Uterus (tissue), 2 donors: ENCODE data around the gene HDLBP.

ENCODE experiments used
- CTCF ChIP-seq, 4 experiments: fragments of 200-600 bp in 2 of 4; fragments of 450-650 bp in 2 of 4; sonication (generic) in 2 of 4; IDR thresholded peaks; one replicate each; pipeline ENCODE4 v1.5.1; 2016 to 2019; ENCODE audit warnings: antibody characterized with exemption in 4 of 4, mild to moderate bottlenecking in 2 of 4, moderate library complexity in 1 of 4
- POLR2A ChIP-seq, 2 donors: fragments of 450-650 bp; IDR thresholded peaks; one replicate each; pipeline ENCODE4 v1.6.1; 2016; ENCODE audit warnings: antibody characterized with exemption in 2 of 2, mild to moderate bottlenecking in 1 of 2, moderate library complexity in 1 of 2

- TF ChIP-seq CTCF (IDR thresholded peaks at IDR 0.05) (no peak), POLR2A (IDR thresholded peaks at IDR 0.05) (no peak)
These were observed 89.5 kb downstream of the HDLBP start for GRCh38 chr2:241225983-241226382.
